ENCODE measurements around the gene ANKS6. TPM values are rescaled to one million over a fixed set of nuclear protein-coding genes. Genes with fewer than 3 reads are reported as not detected.

Gene ANKS6
- total RNA-seq, 1 experiment from 2014 or later: 39.2 TPM

GRCh38 chr9:98777618-98778017 is 18.7 kb downstream of the ANKS6 start:
- TF ChIP-seq, protein P1, sequence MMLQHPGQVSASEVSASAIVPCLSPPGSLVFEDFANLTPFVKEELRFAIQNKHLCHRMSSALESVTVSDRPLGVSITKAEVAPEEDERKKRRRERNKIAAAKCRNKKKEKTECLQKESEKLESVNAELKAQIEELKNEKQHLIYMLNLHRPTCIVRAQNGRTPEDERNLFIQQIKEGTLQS (IDR thresholded peaks at IDR 0.05): no peak
- no peak for TF ChIP-seq EZH2phosphoT487 (IDR thresholded peaks at IDR 0.05; ENCODE audit: borderline replicate concordance)
- TF ChIP-seq FOSL1 (IDR thresholded peaks at IDR 0.05; ENCODE audit: low read depth): no peak
- TF ChIP-seq EZH2 (IDR thresholded peaks at IDR 0.05): no peak
- TF ChIP-seq CBX3 (IDR thresholded peaks at IDR 0.05; ENCODE audit: low read depth): no peak
- no peak for TF ChIP-seq CTCF (IDR thresholded peaks at IDR 0.05 in 2 of 3, conservative IDR thresholded peaks at IDR 0.05 in 1 of 3; ENCODE audit: borderline replicate concordance in 1 of 3, insufficient read depth in 1 of 3, low read depth in 2 of 3, low read length in 2 of 3)
- TF ChIP-seq RAD21 (IDR thresholded peaks at IDR 0.05; ENCODE audit: low read depth): no peak
- no peak for TF ChIP-seq EGR1 (IDR thresholded peaks at IDR 0.05; ENCODE audit: low read depth)
- Histone ChIP-seq H3K27me3 (ENCODE audit: insufficient read depth, low read length) (no peaks in the 10 kb centered on the region), H3K9me3 (ENCODE audit: control insufficient read depth in 1 of 2, insufficient read depth in 1 of 2, low read depth in 1 of 2, low read length in 2 of 2) (no peaks in the 10 kb centered on the region), H3K79me2 (ENCODE audit: insufficient read depth, low read length) (no peaks in the 10 kb centered on the region), H3K4me1 (ENCODE audit: control insufficient read depth in 1 of 2, insufficient read depth in 2 of 2, low read length in 2 of 2) (peaks cover 14 to 28% of the 10 kb centered on the region in 2 experiments), H3K27ac (ENCODE audit: low read depth, low read length) (no peak overlapping the region), H3K4me3 (replicated peaks in 1 of 2; ENCODE audit: low read depth in 1 of 2, low read length in 2 of 2) (no peak overlapping the region), H3K36me3 (ENCODE audit: control insufficient read depth in 1 of 2, insufficient read depth in 2 of 2, low read length in 2 of 2) (peaks cover 9 to 11% of the 10 kb centered on the region in 2 experiments; a peak in 2 of 4 replicates), H4K20me1 (ENCODE audit: insufficient read depth) (no peaks in the 10 kb centered on the region), H3K4me2 (ENCODE audit: low read length) (no peak overlapping the region), H2AFZ (ENCODE audit: low read depth, low read length, poor library complexity, severe bottlenecking) (no peak overlapping the region), H3K9ac (ENCODE audit: low read length) (no peak overlapping the region), H3K9me2 (ENCODE audit: insufficient read depth) (no peaks in the 10 kb centered on the region)
- intact Hi-C loops (cut with micrococcal nuclease): loop anchor here (10.0 kb wide), 1 partner anchor 703 kb away; no protein-coding TSS in a partner anchor
- ATAC-seq (no peak), DNase-seq (ENCODE audit: low read depth, low spot score) (no peak)
- CTCF ChIA-PET: interaction anchor here (2.7 kb wide), 1 partner anchor 15 kb away, joined by 7 read pairs; no protein-coding TSS in a partner anchor
- BruUV-seq (replicated peaks): no TSS peak
- POLR2A ChIA-PET: no interaction called here
- RAD21 ChIA-PET (ENCODE audit: low non-redundant PET in 1 of 2, low total read pairs in 2 of 2, uncharacterized antibody in 2 of 2, unreplicated experiment in 2 of 2): no interaction called here

All from HCT116 (cell line).